Measurements from ENCODE around the gene WLS. TPM values are rescaled to one million over a fixed set of nuclear protein-coding genes. Genes with fewer than 3 reads are reported as not detected.

WLS gene
- total and polyA plus RNA-seq, 7 donors = 12.6 to 188 (median 99.2) TPM

- H3K9me3 ChIP-seq = no peaks in the 10 kb centered on the region
- WGBS, 2 donors = 63 to 71% methylated on average over 3 of the region's 3 CpGs
- DNase-seq = no peak
- H3K4me3 ChIP-seq = no peak overlapping the region
- H3K27ac ChIP-seq = peak overlapping the region; percentile 15 to 71 (median 52)
- H3K36me3 ChIP-seq = no peaks in the 10 kb centered on the region
- intact Hi-C loops (cut with DNase I) = no loop called here
- no peaks in the 10 kb centered on the region for H3K27me3 ChIP-seq
- TF ChIP-seq EP300 (IDR thresholded peaks at IDR 0.05) (no peak), CTCF (IDR thresholded peaks at IDR 0.05) (no peak), POLR2A (IDR thresholded peaks at IDR 0.05) (no peak), POLR2AphosphoS5 (IDR thresholded peaks at IDR 0.05) (no peak)
- H3K4me1 ChIP-seq = peaks cover 0 to 78% (median 67%) of the 10 kb centered on the region in 4 donors
These were observed 25.3 kb downstream of the WLS start for GRCh38 chr1:68206848-68207689.

- TF ChIP-seq POLR2A (IDR thresholded peaks at IDR 0.05) (no peak), CTCF (IDR thresholded peaks at IDR 0.05) (no peak), EP300 (IDR thresholded peaks at IDR 0.05) (no peak), POLR2AphosphoS5 (IDR thresholded peaks at IDR 0.05) (no peak)
- intact Hi-C loops (cut with DNase I) = no loop called here
- peak overlapping the region; percentile 5 to 71 (median 40) for H3K27ac ChIP-seq
- H3K9me3 ChIP-seq = no peaks in the 10 kb centered on the region
- no peaks in the 10 kb centered on the region for H3K36me3 ChIP-seq
- H3K4me3 ChIP-seq = no peak overlapping the region
- no peaks in the 10 kb centered on the region for H3K27me3 ChIP-seq
- WGBS, 2 donors = 89 to 91% methylated on average over 3 of the region's 3 CpGs
- peaks cover 0 to 78% (median 69%) of the 10 kb centered on the region in 4 donors for H3K4me1 ChIP-seq
- DNase-seq = no peak
These were observed 26.4 kb downstream of the WLS start for GRCh38 chr1:68205794-68206358.

GRCh38 chr1:68204977-68205630, 27.2 kb downstream of the WLS start:
- Histone ChIP-seq H3K4me1 (peaks cover 0 to 74% (median 66%) of the 10 kb centered on the region in 4 donors), H3K36me3 (no peaks in the 10 kb centered on the region), H3K27me3 (no peaks in the 10 kb centered on the region), H3K27ac (peak overlapping the region in 3 of 4 donors; percentile 27 to 71 (median 68)), H3K4me3 (no peak overlapping the region), H3K9me3 (no peaks in the 10 kb centered on the region)
- TF ChIP-seq CTCF (IDR thresholded peaks at IDR 0.05) (peak in 1 of 4 experiments; percentile 18), POLR2A (IDR thresholded peaks at IDR 0.05) (no peak)
- WGBS, 2 donors = 67 to 82% methylated on average over 4 of the region's 4 CpGs
- DNase-seq = no peak
- intact Hi-C loops (cut with DNase I) = no loop called here

GRCh38 chr1:68202239-68202832, 30.0 kb downstream of the WLS start:
- intact Hi-C loops (cut with DNase I) = no loop called here
- no peak for DNase-seq
- H3K9me3 ChIP-seq = no peaks in the 10 kb centered on the region
- H3K36me3 ChIP-seq = no peaks in the 10 kb centered on the region
- no peak for TF ChIP-seq CTCF (IDR thresholded peaks at IDR 0.05)
- no peak for TF ChIP-seq POLR2A (IDR thresholded peaks at IDR 0.05)
- TF ChIP-seq EP300 (IDR thresholded peaks at IDR 0.05) = no peak
- TF ChIP-seq POLR2AphosphoS5 (IDR thresholded peaks at IDR 0.05) = no peak
- H3K27me3 ChIP-seq = no peaks in the 10 kb centered on the region
- H3K27ac ChIP-seq = peak overlapping the region; percentile 1 to 49 (median 42)
- 83 to 95% methylated on average over 5 of the region's 5 CpGs for WGBS, 2 donors
- no peak overlapping the region for H3K4me3 ChIP-seq
- peaks cover 0 to 75% (median 68%) of the 10 kb centered on the region in 4 donors for H3K4me1 ChIP-seq
